HG02588 (cell line): ENCODE measurements around the gene ERICH4.

Experiments used
- ATAC-seq: cut with Tn5 transposase; IDR thresholded peaks from one replicate; pipeline ENCODE4 v1.9.1; 2021; ENCODE audit warnings: mild to moderate bottlenecking, moderate library complexity; ENCODE audit not compliant: unreplicated experiment

The ERICH4 gene

DNA sequence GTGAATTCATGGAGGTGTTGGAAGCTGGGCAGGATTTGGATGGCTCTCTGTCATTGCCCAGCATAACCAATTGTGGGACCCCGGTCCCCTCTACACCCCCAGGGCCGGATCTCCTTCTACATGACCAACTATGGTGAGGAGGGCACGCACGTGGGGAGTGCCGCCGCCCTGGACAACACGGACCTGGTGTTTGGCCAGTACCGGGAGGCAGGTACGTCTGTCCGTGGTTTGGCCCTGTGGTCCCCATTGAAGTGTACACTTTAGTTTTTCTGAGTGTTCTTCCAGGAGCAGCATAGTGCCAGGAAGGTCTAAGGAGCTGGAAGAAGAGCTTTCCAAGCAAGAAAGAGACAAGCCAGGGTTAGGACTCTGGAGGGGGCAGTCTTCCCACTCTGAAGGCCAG is 29.0 kb upstream of the ERICH4 start:
- ATAC-seq = no peak

DNA sequence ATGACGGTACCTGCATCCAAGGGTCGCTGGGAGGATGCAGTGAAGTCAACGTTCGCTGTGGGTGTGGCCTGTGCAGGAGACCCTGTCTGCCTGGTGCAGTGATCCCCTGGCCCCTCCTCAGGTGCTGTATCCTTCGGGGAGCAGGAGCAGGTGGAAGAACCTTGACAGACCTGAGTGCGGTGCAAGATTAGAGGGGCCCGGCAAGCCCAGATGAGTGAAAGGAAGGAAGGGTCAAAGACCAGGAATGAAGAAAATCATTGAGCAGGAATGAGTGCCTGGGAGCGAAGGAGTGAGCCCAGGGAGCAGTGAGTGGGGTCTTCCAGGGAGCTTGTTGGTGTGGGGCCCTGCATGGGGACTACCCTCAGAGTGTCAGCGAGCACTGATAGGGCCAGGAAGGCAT is 28.5 kb upstream of the ERICH4 start:
- ATAC-seq = no peak

DNA sequence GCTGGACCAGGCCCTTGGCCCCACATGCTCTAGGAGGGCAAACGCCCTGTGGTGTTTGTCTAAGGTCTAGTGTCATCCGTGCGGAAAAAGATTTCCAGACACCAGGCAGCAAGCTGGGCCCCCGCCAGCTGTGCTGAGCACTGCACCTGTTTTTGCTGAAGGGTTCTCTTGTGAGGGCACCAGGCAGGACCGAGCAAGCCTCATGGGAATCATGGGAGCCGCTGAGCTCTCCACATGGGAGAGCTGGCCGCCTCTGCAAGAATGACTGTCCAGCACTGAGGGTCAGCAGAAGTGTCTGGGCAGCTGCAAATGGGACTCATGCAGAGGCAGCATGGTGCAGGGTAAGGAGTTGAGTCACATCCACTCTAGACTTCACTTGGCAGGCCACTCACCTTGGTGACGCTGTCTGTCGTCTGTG is 27.8 kb upstream of the ERICH4 start:
- ATAC-seq = no peak

DNA sequence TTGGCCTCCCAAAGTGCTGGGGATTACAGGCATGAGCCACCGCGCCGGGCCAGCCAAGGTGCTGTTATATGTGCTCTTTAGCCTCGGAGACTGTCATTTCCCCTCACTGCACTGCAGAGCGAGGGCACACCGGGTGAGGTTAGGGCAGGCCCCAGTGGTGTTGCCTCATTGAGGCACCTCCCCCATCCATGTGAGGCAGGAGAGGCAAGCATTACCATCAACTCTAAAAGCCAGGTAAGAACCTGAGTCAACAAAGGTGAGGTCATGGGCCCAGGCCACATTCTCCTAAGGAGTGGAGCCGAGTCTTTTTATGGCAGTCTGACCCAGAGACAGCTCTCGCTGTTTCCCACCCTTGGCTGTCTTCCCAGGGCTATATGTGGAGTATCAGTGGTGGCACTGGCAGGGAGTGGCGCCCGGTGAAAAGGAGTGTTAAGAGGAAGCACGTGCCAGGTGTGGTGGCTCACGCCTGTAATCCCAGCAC is 26.7 kb upstream of the ERICH4 start:
- no peak for ATAC-seq

DNA sequence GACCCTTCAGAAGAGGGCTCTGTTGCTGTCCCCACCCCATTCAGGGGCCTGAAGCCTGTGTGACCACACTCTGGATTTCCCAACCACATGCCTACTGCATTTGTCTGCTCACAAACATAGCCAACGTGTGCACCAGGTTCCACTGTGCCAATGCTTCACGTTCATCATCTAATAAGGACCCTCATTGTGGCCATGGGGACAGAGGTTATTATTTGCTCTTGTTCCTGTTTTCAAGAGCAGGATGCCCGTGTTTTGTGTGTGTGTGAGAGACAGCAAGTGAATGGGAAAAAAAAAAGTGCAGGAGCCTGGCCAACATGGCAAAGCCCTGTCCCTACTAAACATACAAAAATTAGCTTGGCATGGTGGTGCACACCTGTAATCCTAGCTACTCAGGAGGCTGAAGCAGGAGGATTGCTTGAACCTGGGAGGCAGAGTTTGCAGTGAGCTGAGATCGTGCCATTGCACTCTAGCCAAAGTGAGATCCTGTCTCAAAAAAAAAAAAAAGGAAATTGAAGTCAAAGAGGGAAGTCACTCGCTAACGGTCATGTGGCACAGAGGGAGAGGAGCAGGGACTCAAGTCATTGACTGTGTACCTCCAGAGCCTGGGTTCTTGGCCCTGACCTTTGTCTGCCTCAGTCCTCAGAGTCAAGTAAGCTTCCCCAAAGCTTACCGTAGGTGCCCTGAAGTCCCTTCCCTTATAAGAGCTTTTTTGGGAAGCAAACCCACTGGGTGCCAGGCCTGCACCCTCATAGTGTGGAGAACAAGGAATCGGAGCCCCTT is 22.7 kb upstream of the ERICH4 start:
- no peak for ATAC-seq

DNA sequence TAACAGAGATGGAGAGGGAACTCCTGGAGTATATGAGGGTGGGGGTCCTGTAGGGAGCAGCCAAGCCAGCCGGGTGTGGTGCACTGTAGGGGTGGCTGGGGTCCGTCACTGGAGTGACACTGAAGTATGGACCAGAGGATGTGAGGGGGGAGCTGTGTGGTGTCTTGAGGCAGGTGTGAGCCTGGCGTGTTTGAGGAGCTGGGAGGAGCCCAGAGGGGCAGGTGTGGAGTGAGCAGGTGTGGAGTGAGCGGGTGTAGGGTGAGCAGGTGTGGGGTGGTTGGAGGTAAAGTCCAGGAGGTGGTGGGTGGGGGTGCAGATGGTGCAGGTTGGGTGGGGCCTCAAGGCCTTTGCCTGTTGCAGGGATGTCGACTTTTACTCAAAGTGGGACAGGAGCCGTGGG is 21.6 kb upstream of the ERICH4 start:
- ATAC-seq = no peak

DNA sequence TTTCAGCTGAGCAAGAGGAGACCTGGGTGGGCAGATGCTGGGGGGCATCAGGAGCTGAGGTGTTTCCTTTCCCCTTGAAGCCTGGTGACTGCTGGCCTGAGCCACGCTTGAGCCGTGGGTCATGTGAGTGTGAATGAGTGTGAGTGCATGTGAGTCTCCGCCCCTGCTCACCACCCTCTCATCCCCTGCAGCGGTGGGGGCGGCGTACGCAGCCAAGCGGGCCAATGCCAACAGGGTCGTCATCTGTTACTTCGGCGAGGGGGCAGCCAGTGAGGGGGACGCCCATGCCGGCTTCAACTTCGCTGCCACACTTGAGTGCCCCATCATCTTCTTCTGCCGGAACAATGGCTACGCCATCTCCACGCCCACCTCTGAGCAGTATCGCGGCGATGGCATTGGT is 21.0 kb upstream of the ERICH4 start:
- ATAC-seq = no peak

DNA sequence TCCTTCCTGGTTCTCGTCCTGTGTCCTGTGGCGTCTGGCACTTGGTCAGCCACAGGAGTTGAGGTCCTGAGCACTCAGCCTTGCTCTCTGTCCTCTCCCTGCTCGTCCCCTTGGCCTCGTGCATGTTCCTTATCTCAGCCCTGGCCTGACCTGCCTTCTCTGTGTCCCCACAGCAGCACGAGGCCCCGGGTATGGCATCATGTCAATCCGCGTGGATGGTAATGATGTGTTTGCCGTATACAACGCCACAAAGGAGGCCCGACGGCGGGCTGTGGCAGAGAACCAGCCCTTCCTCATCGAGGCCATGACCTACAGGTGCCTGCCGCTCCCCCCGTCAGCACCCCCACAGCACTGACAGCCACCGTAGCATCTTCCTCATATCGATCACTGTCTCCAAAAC is 20.5 kb upstream of the ERICH4 start:
- no peak for ATAC-seq

DNA sequence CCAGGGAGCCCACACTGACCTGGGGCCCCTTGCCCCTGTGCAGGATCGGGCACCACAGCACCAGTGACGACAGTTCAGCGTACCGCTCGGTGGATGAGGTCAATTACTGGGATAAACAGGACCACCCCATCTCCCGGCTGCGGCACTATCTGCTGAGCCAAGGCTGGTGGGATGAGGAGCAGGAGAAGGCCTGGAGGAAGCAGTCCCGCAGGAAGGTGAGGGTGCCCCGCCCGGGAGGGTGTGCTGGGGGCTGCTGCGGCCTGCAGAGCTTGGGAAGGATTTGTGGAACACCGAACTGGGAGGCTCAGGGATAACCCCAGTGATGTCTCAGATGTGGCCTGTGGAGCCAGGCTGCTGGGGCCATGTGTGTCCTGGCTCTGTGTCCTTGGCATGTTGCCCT is 20.0 kb upstream of the ERICH4 start:
- ATAC-seq = no peak

DNA sequence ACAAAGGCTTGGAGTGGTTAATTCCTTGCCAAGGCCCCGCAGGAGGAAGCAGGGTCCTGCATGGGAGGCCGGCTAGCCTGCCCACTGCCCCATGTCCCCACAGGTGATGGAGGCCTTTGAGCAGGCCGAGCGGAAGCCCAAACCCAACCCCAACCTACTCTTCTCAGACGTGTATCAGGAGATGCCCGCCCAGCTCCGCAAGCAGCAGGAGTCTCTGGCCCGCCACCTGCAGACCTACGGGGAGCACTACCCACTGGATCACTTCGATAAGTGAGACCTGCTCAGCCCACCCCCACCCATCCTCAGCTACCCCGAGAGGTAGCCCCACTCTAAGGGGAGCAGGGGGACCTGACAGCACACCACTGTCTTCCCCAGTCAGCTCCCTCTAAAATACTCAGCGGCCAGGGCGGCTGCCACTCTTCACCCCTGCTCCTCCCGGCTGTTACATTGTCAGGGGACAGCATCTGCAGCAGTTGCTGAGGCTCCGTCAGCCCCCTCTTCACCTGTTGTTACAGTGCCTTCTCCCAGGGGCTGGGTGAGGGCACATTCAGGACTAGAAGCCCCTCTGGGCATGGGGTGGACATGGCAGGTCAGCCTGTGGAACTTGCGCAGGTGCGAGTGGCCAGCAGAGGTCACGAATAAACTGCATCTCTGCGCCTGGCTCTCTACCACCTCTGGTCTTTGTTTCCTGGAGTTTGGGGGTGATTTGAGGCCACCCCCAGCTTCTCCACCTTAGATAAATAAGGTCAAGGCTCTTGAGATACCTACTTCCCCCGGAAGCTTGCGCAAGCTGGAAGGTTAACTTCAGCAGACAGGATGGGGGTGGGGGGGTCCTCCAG is 18.4 kb upstream of the ERICH4 start:
- ATAC-seq = no peak

DNA sequence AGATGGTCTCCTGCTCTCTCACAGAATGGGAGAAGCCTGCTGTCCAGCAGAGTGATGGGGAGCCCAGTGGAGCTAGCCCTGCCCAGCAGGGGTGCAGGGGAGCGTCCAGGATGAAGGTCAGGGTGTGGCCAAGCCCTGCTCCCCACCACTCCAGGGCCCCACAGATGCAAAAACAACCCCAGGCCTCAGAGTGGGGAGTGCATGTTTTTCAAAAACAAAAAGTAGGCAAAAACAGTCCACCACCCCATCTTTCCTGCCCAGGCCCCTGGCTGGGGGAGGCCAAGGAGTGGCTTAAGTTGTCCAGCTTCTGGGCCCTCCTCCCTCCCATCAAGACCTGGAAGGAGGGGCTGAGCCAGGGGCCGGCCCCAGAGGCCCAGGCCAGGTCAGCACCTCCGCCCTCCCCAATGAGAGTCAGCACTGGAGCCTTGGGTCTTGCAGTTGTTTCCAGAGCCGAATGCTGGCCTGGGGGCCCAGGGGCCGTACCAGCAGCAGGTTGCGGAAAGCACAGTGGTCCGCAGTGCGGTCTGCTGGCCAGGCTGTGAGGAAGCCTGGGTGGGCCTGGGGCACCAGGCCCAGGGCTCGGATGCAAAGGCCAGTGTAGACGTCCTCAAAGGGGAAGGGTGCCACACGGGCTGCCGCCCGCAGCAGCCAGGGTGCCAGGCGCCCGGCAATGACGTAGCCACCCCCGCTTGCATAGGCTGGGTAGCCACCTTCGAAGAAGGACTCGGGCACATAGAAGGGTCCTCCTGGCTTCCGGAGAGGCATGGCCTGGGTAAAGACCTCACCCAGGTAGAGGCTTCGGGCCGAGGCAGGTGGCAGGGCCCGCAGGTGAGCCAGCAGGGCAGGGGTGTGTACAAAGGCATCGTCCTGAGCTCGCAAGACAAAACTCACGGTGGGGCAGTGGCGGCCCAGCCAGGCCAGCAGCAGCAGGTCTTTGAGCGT is 17.5 kb upstream of the ERICH4 start:
- no peak for ATAC-seq

DNA sequence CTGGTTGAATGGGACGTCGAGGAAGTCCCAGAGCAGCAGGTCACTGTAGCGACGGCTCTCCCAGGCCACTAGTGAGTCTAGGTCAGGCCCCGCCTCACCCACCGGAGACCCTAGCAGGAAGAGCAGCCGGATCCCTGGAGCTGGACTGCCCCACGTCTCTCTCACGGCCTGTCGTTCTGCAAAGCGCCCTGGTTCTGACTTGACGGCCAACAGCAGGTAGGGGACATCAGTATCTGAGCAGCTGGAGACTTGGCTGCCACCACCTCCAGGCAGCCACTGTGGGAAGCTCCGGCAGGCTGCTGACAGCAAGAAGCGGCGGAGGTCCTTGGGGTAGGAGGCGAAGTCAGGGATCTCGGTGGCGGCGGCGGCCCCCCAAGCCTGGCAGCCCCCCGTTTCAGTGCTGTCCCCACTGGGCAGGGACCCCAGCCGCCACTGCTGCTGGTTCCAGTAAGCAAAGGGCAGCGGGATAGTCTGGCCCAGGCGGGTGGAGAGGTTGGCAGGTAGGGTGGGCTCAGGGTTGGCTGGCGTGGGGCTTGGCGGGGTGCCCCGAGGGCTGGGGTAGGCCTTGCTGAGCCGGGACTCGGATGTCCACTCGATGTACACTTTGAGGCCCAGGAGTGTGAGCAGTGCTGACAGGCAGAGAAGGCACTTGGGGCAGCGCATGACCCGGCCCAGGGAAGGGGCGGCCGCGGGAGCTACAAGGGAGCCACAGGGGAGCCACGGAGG is 16.7 kb upstream of the ERICH4 start:
- ATAC-seq = no peak

DNA sequence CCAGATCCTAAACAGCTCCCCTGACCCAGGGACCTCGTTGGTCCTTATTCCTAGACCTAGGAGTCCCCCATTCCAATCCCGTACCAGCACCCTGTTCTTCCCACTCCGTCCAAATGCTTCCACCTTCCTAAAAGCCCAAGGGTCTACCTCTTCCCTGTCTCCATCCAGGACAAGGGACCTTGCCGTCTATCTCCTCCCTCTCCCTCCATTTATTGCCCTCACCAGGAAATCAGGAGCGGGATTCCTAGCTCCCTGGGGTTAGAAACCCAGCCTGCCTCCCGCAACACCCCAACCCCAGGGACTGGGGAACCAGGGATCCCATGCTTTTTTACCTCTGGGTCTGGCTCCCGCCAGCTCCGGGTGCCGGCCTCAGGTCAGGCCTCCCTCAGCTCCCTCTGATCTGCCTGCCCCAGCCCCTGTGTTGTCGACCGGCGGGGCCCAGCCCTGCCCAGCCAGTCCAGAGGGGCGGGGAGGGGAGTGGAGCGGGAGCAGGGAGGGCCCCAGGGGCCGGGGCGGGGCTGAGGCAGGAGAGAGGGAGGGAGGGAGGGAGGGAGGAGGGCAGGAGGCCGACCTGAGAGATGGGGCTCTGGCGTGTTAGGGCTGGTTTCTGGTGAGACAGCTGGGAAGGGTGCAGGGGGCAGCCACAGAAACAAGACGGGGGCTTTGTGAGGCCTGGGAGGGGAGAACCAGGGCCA is 15.9 kb upstream of the ERICH4 start, which contains the start of gene B3GNT8:
B3GNT8 (minus strand) TSS at position 423 of the 695 bp plus-strand sequence. CDS start 596 bp downstream, outside the sequence.
- ATAC-seq = no peak

DNA sequence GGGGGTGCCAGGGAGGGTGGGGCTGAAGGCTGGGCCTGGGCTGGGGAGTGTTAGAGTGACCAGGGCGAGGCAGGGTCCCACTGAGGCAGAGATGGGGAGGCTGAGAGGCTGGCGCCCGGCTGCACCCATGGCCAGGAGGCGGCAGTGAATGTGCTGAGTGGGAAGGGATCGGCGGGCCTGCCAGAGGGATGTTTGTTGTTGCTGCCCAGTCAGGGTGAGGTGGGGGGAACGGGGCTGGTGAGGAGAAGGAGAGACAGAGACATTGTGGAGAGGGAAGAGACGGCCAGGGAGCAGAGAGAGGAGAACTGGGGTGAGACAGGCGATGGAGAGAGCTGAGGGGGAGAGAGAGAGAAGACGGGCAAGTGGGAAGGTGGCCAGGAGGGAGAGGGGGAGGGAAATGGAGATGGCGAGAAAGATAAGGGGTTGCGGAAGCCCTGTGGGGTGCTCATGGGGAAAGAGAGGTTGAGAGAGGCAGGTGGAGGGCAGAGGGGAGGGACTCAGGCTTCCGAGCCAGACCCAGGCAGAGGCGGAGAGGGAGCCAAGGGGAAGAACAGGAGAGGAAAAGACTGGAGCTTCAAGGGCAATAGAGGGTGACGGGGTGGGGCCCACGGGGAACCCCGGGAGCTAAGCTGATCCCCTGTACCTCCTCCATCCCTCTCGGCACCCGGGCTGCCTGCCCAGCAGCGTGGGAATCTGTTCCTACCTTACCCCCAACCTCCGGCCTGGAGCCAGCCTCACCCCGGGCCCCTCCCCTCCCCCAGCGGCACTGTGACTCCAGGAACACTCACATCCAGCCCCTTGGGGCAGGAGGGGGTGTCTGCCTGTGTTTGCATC is 15.1 kb upstream of the ERICH4 start:
- no peak for ATAC-seq

DNA sequence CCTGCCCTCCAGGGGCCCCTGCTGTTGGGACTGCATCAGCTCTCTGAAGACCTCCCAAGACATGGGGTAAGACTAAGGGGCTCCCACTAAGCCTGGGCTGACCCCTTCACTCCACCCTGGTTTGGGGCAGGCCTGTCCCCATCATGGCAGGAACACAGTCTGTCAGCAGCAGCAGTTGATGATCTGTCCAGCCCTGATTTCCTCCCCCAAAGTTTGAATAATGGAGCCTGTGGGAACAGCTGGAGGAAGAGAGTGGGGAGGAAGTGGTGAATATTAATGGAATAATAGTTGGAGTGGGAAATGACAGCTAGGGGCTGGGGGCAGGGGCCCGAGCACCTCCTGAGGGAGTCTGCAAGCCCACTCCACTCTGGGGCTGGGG is 14.5 kb upstream of the ERICH4 start:
- no peak for ATAC-seq

DNA sequence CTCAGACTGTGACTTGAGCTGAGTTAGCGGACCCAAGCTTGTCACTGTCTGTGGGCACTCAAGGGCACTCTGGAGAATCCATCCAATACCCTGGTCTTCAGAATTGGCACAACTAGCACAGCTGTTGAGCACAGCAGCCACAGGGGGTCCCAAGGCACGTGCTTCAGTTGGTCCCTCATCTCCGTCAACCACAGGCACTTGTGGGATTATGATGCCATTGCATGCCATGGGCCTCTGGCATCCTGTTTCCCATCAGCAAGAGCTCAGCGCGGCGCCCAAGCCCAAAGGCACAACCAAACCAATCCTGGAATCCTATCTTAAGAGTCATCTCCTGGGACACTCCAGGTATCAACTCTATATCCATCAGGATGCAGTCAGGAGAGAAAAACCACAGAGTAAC is 12.0 kb upstream of the ERICH4 start:
- no peak for ATAC-seq

DNA sequence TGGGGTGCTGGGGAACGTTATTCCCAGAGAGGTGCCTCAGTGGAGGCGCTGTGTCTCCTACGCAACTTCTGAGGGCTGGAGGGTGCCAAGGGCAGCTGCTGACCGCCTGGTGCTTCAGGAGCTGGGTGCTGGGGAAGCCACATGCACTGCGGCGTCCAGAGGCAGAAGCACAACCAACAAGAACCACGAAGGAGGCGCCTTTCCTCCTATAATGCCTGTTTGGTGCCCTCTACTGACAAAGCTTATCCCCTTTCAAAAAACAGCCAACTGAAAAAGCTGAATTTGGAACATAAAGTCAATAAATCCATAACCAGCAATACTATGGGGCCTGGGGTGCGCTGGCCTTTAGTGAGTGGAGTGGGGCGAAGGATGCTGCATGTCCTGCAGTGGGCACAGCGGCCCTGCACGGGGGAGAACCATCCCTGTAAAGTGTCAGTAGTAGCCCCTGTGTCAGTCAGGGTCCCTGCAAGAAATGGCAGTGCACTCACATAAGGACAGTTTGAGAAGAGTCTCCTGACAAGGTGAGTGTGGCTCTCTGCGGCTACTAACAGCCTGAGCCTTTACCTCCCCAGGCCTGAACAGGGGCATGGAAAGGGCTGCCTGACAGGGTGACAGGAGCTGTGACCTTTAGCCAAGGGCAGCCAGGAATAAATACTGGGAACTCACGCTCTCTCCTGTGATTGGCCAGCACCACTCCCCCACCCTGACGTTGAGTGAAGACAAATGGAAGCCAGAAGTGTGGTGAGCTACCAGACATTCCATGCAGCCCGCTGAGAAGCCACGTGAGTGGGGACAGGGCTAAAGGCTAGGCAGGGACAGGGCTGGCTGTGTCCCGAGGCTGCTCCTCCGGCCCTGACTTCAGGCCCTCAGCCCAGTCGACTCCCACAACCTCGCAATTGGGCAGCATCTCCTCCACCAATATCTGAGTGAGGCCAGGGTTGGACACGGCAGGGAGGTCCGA is 11.2 kb upstream of the ERICH4 start:
- ATAC-seq = no peak

DNA sequence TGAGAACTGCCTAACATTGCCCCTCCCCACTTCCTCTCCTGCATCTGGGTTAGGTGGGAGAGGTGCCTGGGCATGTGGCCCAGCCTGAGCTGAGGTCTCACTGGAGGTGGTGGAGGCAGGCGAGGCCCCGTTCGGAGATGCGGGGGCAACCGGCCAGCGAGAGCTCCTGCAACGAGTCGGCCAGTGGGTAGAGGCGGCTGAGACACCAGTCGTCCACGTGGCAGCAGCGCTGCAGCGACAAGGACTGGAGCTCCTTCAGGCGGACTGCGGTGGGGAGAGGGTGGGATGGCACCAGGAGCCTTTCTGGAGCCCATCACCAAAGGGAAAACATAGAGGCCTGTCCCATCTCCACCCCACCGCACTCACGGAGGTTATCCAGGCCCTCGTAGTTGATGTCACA is 9.8 kb upstream of the ERICH4 start:
- no peak for ATAC-seq
